ENCODE results near the gene GTF3C1.

Gene GTF3C1

GRCh38 chr16:27429981-27430441, 119.7 kb downstream of the GTF3C1 start:
- in situ Hi-C loops (cut with HindIII; ENCODE audit: low sequenced_read_pairs): no loop called here

GRCh38 chr16:27429330-27429871, 120.3 kb downstream of the GTF3C1 start:
- in situ Hi-C loops (cut with HindIII; ENCODE audit: low sequenced_read_pairs): no loop called here

GRCh38 chr16:27428026-27428785, 121.5 kb downstream of the GTF3C1 start:
- in situ Hi-C loops (cut with HindIII; ENCODE audit: low sequenced_read_pairs): no loop called here

- in situ Hi-C loops (cut with HindIII; ENCODE audit: low sequenced_read_pairs): no loop called here
These were observed 122.2 kb downstream of the GTF3C1 start for GRCh38 chr16:27427538-27427937.

GRCh38 chr16:27426423-27427408, 123.0 kb downstream of the GTF3C1 start:
- in situ Hi-C loops (cut with HindIII; ENCODE audit: low sequenced_read_pairs): no loop called here

- in situ Hi-C loops (cut with HindIII; ENCODE audit: low sequenced_read_pairs): no loop called here
These were observed 123.8 kb downstream of the GTF3C1 start for GRCh38 chr16:27425961-27426360.

GRCh38 chr16:27424772-27425498, 124.8 kb downstream of the GTF3C1 start:
- in situ Hi-C loops (cut with HindIII; ENCODE audit: low sequenced_read_pairs): no loop called here

GRCh38 chr16:27421961-27422740, 127.6 kb downstream of the GTF3C1 start:
- in situ Hi-C loops (cut with HindIII; ENCODE audit: low sequenced_read_pairs): no loop called here

- in situ Hi-C loops (cut with HindIII; ENCODE audit: low sequenced_read_pairs): no loop called here
These were observed 132.6 kb downstream of the GTF3C1 start for GRCh38 chr16:27417047-27417671.

GRCh38 chr16:27414788-27415431, 134.8 kb downstream of the GTF3C1 start:
- in situ Hi-C loops (cut with HindIII; ENCODE audit: low sequenced_read_pairs): no loop called here

GRCh38 chr16:27413956-27414355, 135.8 kb downstream of the GTF3C1 start:
- in situ Hi-C loops (cut with HindIII; ENCODE audit: low sequenced_read_pairs): no loop called here

- in situ Hi-C loops (cut with HindIII; ENCODE audit: low sequenced_read_pairs): no loop called here
These were observed 139.0 kb downstream of the GTF3C1 start for GRCh38 chr16:27410761-27411160.
